Breast epithelium (tissue), 3 donors: ENCODE results near the gene IVD.

Source experiments
- POLR2A ChIP-seq: fragments of 450-650 bp; IDR thresholded peaks from one replicate; pipeline ENCODE4 v1.6.1; 2016; ENCODE audit warnings: antibody characterized with exemption, mild to moderate bottlenecking, moderate library complexity
- POLR2AphosphoS5 ChIP-seq, 3 donors: sonication (generic); formaldehyde crosslinking; IDR thresholded peaks; one replicate each; pipeline ENCODE4 v1.6.1; 2017; ENCODE audit warnings: antibody characterized with exemption in 3 of 3
- TF ChIP-seq, protein P1 (sequence below), 3 donors: fragments of 450-650 bp; IDR thresholded peaks; one replicate each; pipeline ENCODE4 v1.5.1; 2016 to 2017; ENCODE audit warnings: antibody characterized with exemption in 3 of 3, mild to moderate bottlenecking in 3 of 3, moderate library complexity in 3 of 3

DNA sequence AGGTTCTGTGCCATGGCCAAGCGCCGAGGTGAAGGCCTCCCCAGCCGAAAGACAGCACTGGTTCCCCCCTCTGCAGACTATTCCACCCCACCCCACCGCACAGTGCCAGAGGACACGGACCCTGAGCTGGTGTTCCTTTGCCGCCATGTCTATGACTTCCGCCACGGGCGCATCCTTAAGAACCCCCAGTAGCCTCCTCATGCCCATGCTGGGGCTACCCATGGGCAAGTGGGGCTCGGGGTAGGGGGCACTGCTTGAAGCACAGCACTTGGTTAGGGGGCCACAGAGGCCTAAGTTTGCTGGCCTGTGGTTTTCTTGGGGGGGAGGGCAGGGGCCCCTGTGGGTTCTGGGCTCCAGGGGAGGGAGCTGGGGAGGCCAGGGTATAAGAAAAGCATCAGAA is 60.3 kb downstream of the IVD start:
- TF ChIP-seq, protein P1, sequence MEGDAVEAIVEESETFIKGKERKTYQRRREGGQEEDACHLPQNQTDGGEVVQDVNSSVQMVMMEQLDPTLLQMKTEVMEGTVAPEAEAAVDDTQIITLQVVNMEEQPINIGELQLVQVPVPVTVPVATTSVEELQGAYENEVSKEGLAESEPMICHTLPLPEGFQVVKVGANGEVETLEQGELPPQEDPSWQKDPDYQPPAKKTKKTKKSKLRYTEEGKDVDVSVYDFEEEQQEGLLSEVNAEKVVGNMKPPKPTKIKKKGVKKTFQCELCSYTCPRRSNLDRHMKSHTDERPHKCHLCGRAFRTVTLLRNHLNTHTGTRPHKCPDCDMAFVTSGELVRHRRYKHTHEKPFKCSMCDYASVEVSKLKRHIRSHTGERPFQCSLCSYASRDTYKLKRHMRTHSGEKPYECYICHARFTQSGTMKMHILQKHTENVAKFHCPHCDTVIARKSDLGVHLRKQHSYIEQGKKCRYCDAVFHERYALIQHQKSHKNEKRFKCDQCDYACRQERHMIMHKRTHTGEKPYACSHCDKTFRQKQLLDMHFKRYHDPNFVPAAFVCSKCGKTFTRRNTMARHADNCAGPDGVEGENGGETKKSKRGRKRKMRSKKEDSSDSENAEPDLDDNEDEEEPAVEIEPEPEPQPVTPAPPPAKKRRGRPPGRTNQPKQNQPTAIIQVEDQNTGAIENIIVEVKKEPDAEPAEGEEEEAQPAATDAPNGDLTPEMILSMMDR (IDR thresholded peaks at IDR 0.05) = no peak
- TF ChIP-seq POLR2A (no peak), POLR2AphosphoS5 (IDR thresholded peaks at IDR 0.05) (no peak)
